Adrenal gland (tissue), 5 donors: ENCODE results near the gene TMBIM6.

Experiments used
- CTCF ChIP-seq, 6 experiments: fragments of 450-650 bp in 4 of 6; fragments of 200-600 bp in 2 of 6; sonication (generic) in 1 of 6; IDR thresholded peaks; 1 replicate in 5 of 6; 2 replicates in 1 of 6; pipeline versions ENCODE4 v1.5.1 to v1.8.0; 2016 to 2021; ENCODE audit warnings: antibody characterized with exemption in 6 of 6, mild to moderate bottlenecking in 2 of 6, moderate library complexity in 1 of 6
- POLR2A ChIP-seq, 2 donors: fragments of 450-650 bp; IDR thresholded peaks; one replicate each; pipeline ENCODE4 v1.6.1; 2017; ENCODE audit warnings: antibody characterized with exemption in 2 of 2, mild to moderate bottlenecking in 2 of 2, moderate library complexity in 1 of 2
- donor health status: DM: no; HTN: no; CAD: no.

DNA sequence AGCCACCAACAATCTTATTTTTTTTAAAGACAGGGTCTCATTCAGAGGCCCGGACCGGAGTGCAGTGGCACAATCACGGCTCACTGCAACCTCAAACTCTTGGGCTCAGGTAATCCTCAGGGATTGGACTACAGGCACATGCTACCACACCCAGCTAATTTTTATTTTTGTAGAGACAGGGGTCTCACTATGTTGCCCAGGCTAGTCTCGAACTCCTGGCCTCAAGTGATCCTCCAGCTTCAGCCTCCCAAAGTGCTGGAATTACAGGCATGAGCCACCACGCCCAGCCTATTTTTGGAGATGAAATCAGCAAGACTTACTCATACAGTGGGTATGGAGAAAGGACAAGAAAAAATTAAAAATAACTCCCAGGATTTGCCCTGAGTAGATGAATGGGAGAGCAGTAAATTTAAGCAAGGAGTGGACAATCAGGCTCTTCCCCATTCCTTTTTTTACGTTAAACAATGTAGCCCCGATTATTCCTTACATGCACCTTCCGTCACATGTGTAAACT, 47.4 kb upstream of the TMBIM6 start:
- TF ChIP-seq POLR2A (IDR thresholded peaks at IDR 0.05) (no peak), CTCF (IDR thresholded peaks at IDR 0.05) (no peak)
